SK-N-SH (cell line): Measurements from ENCODE around the gene C6orf89.
A peak's percentile ranks its signal among the peaks of the same experiment; 100 is the strongest.

Experiments used
- CHD2 ChIP-seq: fragments of 150-350 bp; IDR thresholded peaks from 2 replicates; pipeline ENCODE4 v1.6.1; 2018; ENCODE audit warnings: low read length; ENCODE audit not compliant: partially characterized antibody
- CTCF ChIP-seq: fragments of 200-600 bp; sonication (generic); IDR thresholded peaks from 2 replicates; pipeline ENCODE4 v1.6.1; 2017; ENCODE audit warnings: antibody characterized with exemption, mild to moderate bottlenecking, moderate library complexity
- EP300 ChIP-seq, 2 experiments: IDR thresholded peaks; 2 replicates each; pipeline versions ENCODE4 v1.4.0 to v1.6.1; 2012; ENCODE audit warnings: borderline replicate concordance in 1 of 2, low read depth in 1 of 2, low read length in 1 of 2
- EZH2phosphoT487 ChIP-seq: fragments of 200-600 bp; sonication (generic); IDR thresholded peaks from 2 replicates; pipeline ENCODE4 v1.6.1; 2017; ENCODE audit warnings: low read depth, mixed run types, mild to moderate bottlenecking, antibody characterized with exemption, moderate library complexity, borderline replicate concordance
- MXI1 ChIP-seq: IDR thresholded peaks from 2 replicates; pipeline ENCODE4 v1.6.1; 2012; ENCODE audit warnings: mild to moderate bottlenecking, low read depth, low read length, improper control_type of control experiment
- TF ChIP-seq, protein P1 (sequence below): IDR thresholded peaks from 2 replicates; pipeline ENCODE4 v1.6.1; 2012; ENCODE audit warnings: mild to moderate bottlenecking, low read depth, low read length, moderate library complexity

GRCh38 chr6:36933102-36933501 lies 47.4 kb downstream of the C6orf89 start:
- TF ChIP-seq CHD2 (no peak), EP300 (IDR thresholded peaks at IDR 0.05; ENCODE audit: borderline replicate concordance in 1 of 2, low read depth in 1 of 2, low read length in 1 of 2) (peak in 1 of 2 experiments; percentile 67; a peak in 1 of 4 replicates), CTCF (no peak), EZH2phosphoT487 (no peak), MXI1 (no peak)
- TF ChIP-seq, protein P1, sequence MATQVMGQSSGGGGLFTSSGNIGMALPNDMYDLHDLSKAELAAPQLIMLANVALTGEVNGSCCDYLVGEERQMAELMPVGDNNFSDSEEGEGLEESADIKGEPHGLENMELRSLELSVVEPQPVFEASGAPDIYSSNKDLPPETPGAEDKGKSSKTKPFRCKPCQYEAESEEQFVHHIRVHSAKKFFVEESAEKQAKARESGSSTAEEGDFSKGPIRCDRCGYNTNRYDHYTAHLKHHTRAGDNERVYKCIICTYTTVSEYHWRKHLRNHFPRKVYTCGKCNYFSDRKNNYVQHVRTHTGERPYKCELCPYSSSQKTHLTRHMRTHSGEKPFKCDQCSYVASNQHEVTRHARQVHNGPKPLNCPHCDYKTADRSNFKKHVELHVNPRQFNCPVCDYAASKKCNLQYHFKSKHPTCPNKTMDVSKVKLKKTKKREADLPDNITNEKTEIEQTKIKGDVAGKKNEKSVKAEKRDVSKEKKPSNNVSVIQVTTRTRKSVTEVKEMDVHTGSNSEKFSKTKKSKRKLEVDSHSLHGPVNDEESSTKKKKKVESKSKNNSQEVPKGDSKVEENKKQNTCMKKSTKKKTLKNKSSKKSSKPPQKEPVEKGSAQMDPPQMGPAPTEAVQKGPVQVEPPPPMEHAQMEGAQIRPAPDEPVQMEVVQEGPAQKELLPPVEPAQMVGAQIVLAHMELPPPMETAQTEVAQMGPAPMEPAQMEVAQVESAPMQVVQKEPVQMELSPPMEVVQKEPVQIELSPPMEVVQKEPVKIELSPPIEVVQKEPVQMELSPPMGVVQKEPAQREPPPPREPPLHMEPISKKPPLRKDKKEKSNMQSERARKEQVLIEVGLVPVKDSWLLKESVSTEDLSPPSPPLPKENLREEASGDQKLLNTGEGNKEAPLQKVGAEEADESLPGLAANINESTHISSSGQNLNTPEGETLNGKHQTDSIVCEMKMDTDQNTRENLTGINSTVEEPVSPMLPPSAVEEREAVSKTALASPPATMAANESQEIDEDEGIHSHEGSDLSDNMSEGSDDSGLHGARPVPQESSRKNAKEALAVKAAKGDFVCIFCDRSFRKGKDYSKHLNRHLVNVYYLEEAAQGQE: no peak
